GDM1 (cell line): Measurements from ENCODE around the gene ALDOC.
"Not testable (repeated sequence)": the region's sequence is repeated elsewhere in the genome, so short reads cannot be mapped to it uniquely, and the experiment has no call there.

Experiments used
- DNase-seq: peaks from one replicate; lab custom pipeline; 2025; lab: John Stamatoyannopoulos, UW

ALDOC gene

GRCh38 chr17:28582513-28582912 is 5.8 kb upstream of the ALDOC start:
- no peak for DNase-seq

GRCh38 chr17:28580959-28581358 is 4.3 kb upstream of the ALDOC start:
- DNase-seq, result no peak

- DNase-seq, result no peak
Observed at GRCh38 chr17:28579526-28579925, 2.8 kb upstream of the ALDOC start.

GRCh38 chr17:28578246-28579195 is 1.8 kb upstream of the ALDOC start:
- no peak for DNase-seq

- DNase-seq, result no peak
Observed at GRCh38 chr17:28577466-28577824, 750 bp upstream of the ALDOC start.

GRCh38 chr17:28576016-28576415 is 679 bp downstream of the ALDOC start:
- not testable (repeated sequence) for DNase-seq

GRCh38 chr17:28575126-28575795 is 1.4 kb downstream of the ALDOC start:
- DNase-seq, result no peak

GRCh38 chr17:28574526-28574925 is 2.2 kb downstream of the ALDOC start:
- no peak for DNase-seq

GRCh38 chr17:28573966-28574480 is 2.7 kb downstream of the ALDOC start:
- DNase-seq, result no peak

- no peak for DNase-seq
Observed at GRCh38 chr17:28573521-28573920, 3.2 kb downstream of the ALDOC start.

GRCh38 chr17:28573040-28573380 is 3.7 kb downstream of the ALDOC start:
- DNase-seq, result no peak

GRCh38 chr17:28572259-28573039 is 4.2 kb downstream of the ALDOC start:
- DNase-seq, result no peak

GRCh38 chr17:28571361-28572122 is 5.2 kb downstream of the ALDOC start, which contains the start of gene PIGS:
TSS of gene PIGS (minus strand) at chr17:28571524. CDS start at chr17:28571496, 28 bp downstream.
- DNase-seq, result peak; percentile 91

- DNase-seq, result no peak
Observed at GRCh38 chr17:28570716-28571360, 5.9 kb downstream of the ALDOC start.

GRCh38 chr17:28569446-28569845 is 7.2 kb downstream of the ALDOC start:
- no peak for DNase-seq

- DNase-seq, result peak; percentile 15
Observed at GRCh38 chr17:28567604-28568003, 9.1 kb downstream of the ALDOC start.

GRCh38 chr17:28563475-28563874 is 13.2 kb downstream of the ALDOC start:
- DNase-seq, result no peak

GRCh38 chr17:28555022-28555421 is 21.7 kb downstream of the ALDOC start:
- DNase-seq, result no peak

GRCh38 chr17:28554565-28554964 is 22.1 kb downstream of the ALDOC start:
- DNase-seq, result no peak

GRCh38 chr17:28553000-28553505 is 23.6 kb downstream of the ALDOC start:
- DNase-seq, result no peak
